IMR-90 (cell line): ENCODE data around the gene PPHLN1. TPM values are rescaled to one million over a fixed set of nuclear protein-coding genes. Genes with fewer than 3 reads are reported as not detected.

Experiments used
- ATAC-seq: fragments of 200-7000 bp; cut with Tn5 transposase; 2 replicates; pipeline ENCODE4 v1.9.1; 2020; ENCODE audit warnings: low read depth, mild to moderate bottlenecking, moderate library complexity
- BruUV-seq: library from RNA; stranded (reverse); fragments of 400-500 nt; replicated peaks from 2 replicates; lab custom pipeline; 2021; lab: Mats Ljungman, UMichigan
- CTCF ChIA-PET: fragments of 300-600 bp; formaldehyde crosslinking; extraction: SDS; loops from one replicate; lab custom pipeline; 2021; ENCODE audit warnings: antibody characterized with exemption; lab: Yijun Ruan, JAX
- POLR2A ChIA-PET: fragments of 300-600 bp; sonication (Branson Sonifier 250); formaldehyde crosslinking; loops from one replicate; lab custom pipeline; 2022; ENCODE audit warnings: antibody characterized with exemption; ENCODE audit not compliant: unreplicated experiment; lab: Charles Lee
- DNase-seq: peaks from one replicate; pipeline ENCODE4 v3.0.0; 2013
- H2AFZ ChIP-seq: replicated peaks from 2 replicates; pipeline ENCODE3; 2013; ENCODE audit warnings: low read length, mild to moderate bottlenecking; ENCODE audit not compliant: poor library complexity
- H2AK5ac ChIP-seq: 2 replicates; pipeline ENCODE4 v1.6.1; 2013; ENCODE audit warnings: low read depth, low read length, inconsistent platforms
- H2AK9ac ChIP-seq: replicated peaks from 2 replicates; pipeline ENCODE3; 2013; ENCODE audit warnings: mild to moderate bottlenecking, low read depth, low read length, moderate library complexity; ENCODE audit not compliant: poor library complexity
- H2BK120ac ChIP-seq: 2 replicates; pipeline ENCODE4 v1.6.1; 2013; ENCODE audit warnings: low read depth, low read length, inconsistent platforms
- H2BK15ac ChIP-seq: 3 replicates; pipeline ENCODE4 v1.6.1; 2013; ENCODE audit warnings: low read depth, low read length, inconsistent platforms
- H2BK20ac ChIP-seq: 2 replicates; pipeline ENCODE4 v1.6.1; 2013; ENCODE audit warnings: low read depth, mild to moderate bottlenecking, inconsistent platforms, low read length, moderate library complexity
- H2BK5ac ChIP-seq: 2 replicates; pipeline ENCODE4 v1.6.1; 2013; ENCODE audit warnings: mild to moderate bottlenecking, low read depth, low read length, inconsistent platforms; ENCODE audit not compliant: poor library complexity, severe bottlenecking
- H3K14ac ChIP-seq: replicated peaks from 2 replicates; pipeline ENCODE4 v1.6.1; 2013; ENCODE audit warnings: low read depth, low read length, inconsistent platforms
- H3K18ac ChIP-seq: 2 replicates; pipeline ENCODE4 v1.6.1; 2013; ENCODE audit warnings: low read depth, low read length, control low read depth
- H3K23ac ChIP-seq: 2 replicates; pipeline ENCODE4 v1.6.1; 2013; ENCODE audit warnings: low read depth, low read length, inconsistent platforms
- H3K27ac ChIP-seq: 2 replicates; pipeline ENCODE4 v1.5.1; 2013; ENCODE audit warnings: mild to moderate bottlenecking, control low read depth, low read length; ENCODE audit not compliant: insufficient read depth
- H3K27me3 ChIP-seq: 2 replicates; pipeline ENCODE4 v1.6.1; 2013; ENCODE audit warnings: low read length; ENCODE audit not compliant: control insufficient read depth, insufficient read depth
- H3K36me3 ChIP-seq: 2 replicates; pipeline ENCODE4 v1.6.1; 2013; ENCODE audit warnings: low read length, mixed read lengths; ENCODE audit not compliant: control insufficient read depth, insufficient read depth
- H3K4ac ChIP-seq: 2 replicates; pipeline ENCODE4 v1.6.1; 2013; ENCODE audit warnings: low read depth, low read length, inconsistent platforms
- H3K4me1 ChIP-seq: 2 replicates; pipeline ENCODE4 v1.6.1; 2013; ENCODE audit warnings: low read length, mixed read lengths; ENCODE audit not compliant: control insufficient read depth, insufficient read depth
- H3K4me2 ChIP-seq: 2 replicates; pipeline ENCODE4 v1.6.1; 2013; ENCODE audit warnings: low read depth, mild to moderate bottlenecking, control low read depth, low read length, moderate library complexity
- H3K4me3 ChIP-seq: 2 replicates; pipeline ENCODE4 v1.5.1; 2013; ENCODE audit warnings: low read depth, mild to moderate bottlenecking, control low read depth, low read length, moderate library complexity; ENCODE audit not compliant: insufficient read depth
- H3K56ac ChIP-seq: 2 replicates; pipeline ENCODE4 v1.6.1; 2013; ENCODE audit warnings: low read length, inconsistent platforms; ENCODE audit not compliant: insufficient read depth; ENCODE audit errors: extremely low read depth
- H3K79me1 ChIP-seq, 2 experiments: 2 replicates each; pipeline ENCODE4 v1.6.1; 2013; ENCODE audit warnings: low read length in 2 of 2, inconsistent platforms in 1 of 2, low read depth in 1 of 2
- H3K9ac ChIP-seq: 2 replicates; pipeline ENCODE4 v1.6.1; 2013; ENCODE audit warnings: low read depth, low read length, control low read depth
- H3K9me1 ChIP-seq: 2 replicates; pipeline ENCODE4 v1.6.1; 2013; ENCODE audit warnings: low read length, inconsistent platforms; ENCODE audit not compliant: insufficient read depth
- H3K9me3 ChIP-seq: 2 replicates; pipeline ENCODE4 v1.6.1; 2013; ENCODE audit warnings: low read length; ENCODE audit not compliant: control insufficient read depth, insufficient read depth
- H4K20me1 ChIP-seq: 2 replicates; pipeline ENCODE4 v1.6.1; 2013; ENCODE audit warnings: low read length, inconsistent platforms; ENCODE audit not compliant: insufficient read depth
- H4K5ac ChIP-seq: 2 replicates; pipeline ENCODE4 v1.6.1; 2013; ENCODE audit warnings: mild to moderate bottlenecking, low read depth, low read length, control low read depth
- H4K8ac ChIP-seq, 2 experiments: 2 replicates each; pipeline ENCODE4 v1.6.1; 2013; ENCODE audit warnings: low read depth in 2 of 2, low read length in 2 of 2, control low read depth in 1 of 2, inconsistent platforms in 1 of 2
- H4K91ac ChIP-seq: 2 replicates; pipeline ENCODE4 v1.6.1; 2013; ENCODE audit warnings: low read depth, low read length, inconsistent platforms; ENCODE audit not compliant: insufficient read depth
- BHLHE40 ChIP-seq: fragments of 150-350 bp; IDR thresholded peaks from 2 replicates; pipeline ENCODE4 v1.6.1; 2016; ENCODE audit warnings: mild to moderate bottlenecking, low read depth, low read length
- CEBPB ChIP-seq: IDR thresholded peaks from 2 replicates; pipeline ENCODE4 v1.6.1; 2012; ENCODE audit warnings: low read depth, low read length, improper control_type of control experiment
- CHD1 ChIP-seq: IDR thresholded peaks from 2 replicates; pipeline ENCODE4 v1.6.1; 2012; ENCODE audit warnings: low read depth, low read length, improper control_type of control experiment
- ELK1 ChIP-seq: fragments of 150-350 bp; IDR thresholded peaks from 2 replicates; pipeline ENCODE4 v1.6.1; 2016; ENCODE audit warnings: low read depth, mild to moderate bottlenecking, low read length, moderate library complexity, borderline replicate concordance
- FOS ChIP-seq: fragments of 150-350 bp; IDR thresholded peaks from 2 replicates; pipeline ENCODE4 v1.6.1; 2016; ENCODE audit warnings: low read depth, low read length
- MAFK ChIP-seq: IDR thresholded peaks from 2 replicates; pipeline ENCODE4 v1.6.1; 2012; ENCODE audit warnings: low read depth, low read length, improper control_type of control experiment
- MAZ ChIP-seq: IDR thresholded peaks from 2 replicates; pipeline ENCODE4 v1.6.1; 2012; ENCODE audit warnings: low read depth, mild to moderate bottlenecking, low read length, improper control_type of control experiment, moderate library complexity, borderline replicate concordance
- MXI1 ChIP-seq: IDR thresholded peaks from 2 replicates; pipeline ENCODE4 v1.6.1; 2012; ENCODE audit warnings: low read depth, mild to moderate bottlenecking, low read length, moderate library complexity, borderline replicate concordance
- NFE2L2 ChIP-seq: fragments of 150-350 bp; IDR thresholded peaks from 2 replicates; pipeline ENCODE4 v1.6.1; 2016; ENCODE audit warnings: low read depth, mild to moderate bottlenecking, low read length
- POLR2A ChIP-seq: IDR thresholded peaks from 2 replicates; pipeline ENCODE4 v1.6.1; 2012; ENCODE audit warnings: mild to moderate bottlenecking, low read depth, low read length
- RAD21 ChIP-seq: IDR thresholded peaks from 2 replicates; pipeline ENCODE4 v1.6.1; 2012; ENCODE audit warnings: low read length, improper control_type of control experiment
- RCOR1 ChIP-seq: IDR thresholded peaks from 2 replicates; pipeline ENCODE4 v1.6.1; 2012; ENCODE audit warnings: mild to moderate bottlenecking, low read length, improper control_type of control experiment; ENCODE audit not compliant: insufficient replicate concordance
- RFX5 ChIP-seq: IDR thresholded peaks from 2 replicates; pipeline ENCODE4 v1.8.0; 2012; ENCODE audit warnings: low read depth, mild to moderate bottlenecking, low read length, moderate library complexity
- SMC3 ChIP-seq: fragments of 150-350 bp; IDR thresholded peaks from 2 replicates; pipeline ENCODE4 v1.6.1; 2016; ENCODE audit warnings: low read depth, mild to moderate bottlenecking, antibody characterized with exemption, low read length, moderate library complexity
- WGBS, 2 experiments: methylation state at CpG; one replicate each; pipeline versions ENCODE4 v1.1.5 to v1.1.7; 2013; ENCODE audit warnings: missing lambda C conversion rate in 2 of 2; ENCODE audit not compliant: insufficient read length in 1 of 2; ENCODE audit errors: extremely low coverage in 2 of 2; 5-methylcytosine and 5-hydroxymethylcytosine counted together
- dilution Hi-C: fragments of 300-500 bp; cut with HindIII; formaldehyde crosslinking; loops from one replicate; pipeline ENCODE4 v1.14.3; 2018; ENCODE audit warnings: low sequenced_read_pairs; ENCODE audit not compliant: unreplicated experiment
- in situ Hi-C: fragments of 300-500 bp; cut with MboI; formaldehyde crosslinking; loops from 3 replicates; pipeline ENCODE4 v1.14.3; 2019; ENCODE audit warnings: low sequenced_read_pairs, inconsistent platforms, mixed read lengths
- intact Hi-C: fragments of 100-400 bp; cut with micrococcal nuclease; formaldehyde crosslinking; loops from 2 replicates; pipeline ENCODE4 v1.10.0; 2022
- polyA plus RNA-seq, 3 experiments: library from polyadenylated mRNA; depleted of rRNA; stranded (reverse); fragments of >200 nt; gene quantifications; 2 replicates each; pipeline ENCODE4 v1.2.3, GENCODE V29; 2012; ENCODE audit warnings: low replicate concordance in 1 of 3
- total RNA-seq: library from RNA; depleted of rRNA; stranded (reverse); fragments of >200 nt; gene quantifications from 2 replicates; pipeline ENCODE4 v1.2.3, GENCODE V29; 2012
- TF ChIP-seq, protein P1 (sequence below): conservative IDR thresholded peaks from 2 replicates; pipeline ENCODE4 v1.5.1; 2012; ENCODE audit warnings: mild to moderate bottlenecking, low read depth, low read length, improper control_type of control experiment
- TF ChIP-seq, protein P2 (sequence below): fragments of 150-350 bp; IDR thresholded peaks from 2 replicates; pipeline ENCODE4 v1.6.1; 2017; ENCODE audit warnings: mild to moderate bottlenecking, antibody characterized with exemption, low read length, low read depth

Gene PPHLN1
- total and polyA plus RNA-seq, 2 of the 4 experiments (the other 2 are of a cell fraction), result 50.7 to 54.3 TPM

DNA sequence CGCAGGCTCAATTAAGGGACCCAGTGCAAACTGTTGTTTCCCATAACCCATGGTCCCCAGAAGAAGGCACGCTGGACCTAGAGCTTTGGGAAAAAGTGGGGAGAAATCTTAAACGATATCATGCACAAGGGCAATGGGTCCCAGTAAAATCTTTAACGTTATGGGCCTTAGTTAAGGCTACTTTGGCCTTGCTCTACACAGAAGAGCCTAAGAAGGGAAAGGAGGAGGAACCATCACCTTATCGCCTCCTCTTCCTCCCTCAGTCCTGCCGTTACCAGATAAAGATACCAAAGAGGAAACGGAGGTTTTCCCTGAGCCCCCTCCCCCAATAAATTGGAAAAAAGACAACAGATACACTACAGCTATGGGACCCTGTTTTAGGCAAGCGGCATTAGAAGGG, 116.9 kb downstream of the PPHLN1 start:
- Histone ChIP-seq H3K4me3 (no peak overlapping the region), H4K5ac (no peak overlapping the region), H2AK5ac (no peak overlapping the region), H3K9ac (no peak overlapping the region), H3K27me3 (no peaks in the 10 kb centered on the region), H3K9me3 (0 out of 2 replicates have a peak, but pooled peaks cover 2% of the 10 kb centered on the region), H2BK15ac (no peak overlapping the region), H3K18ac (no peak overlapping the region), H3K23ac (no peak overlapping the region), H3K14ac (no peak overlapping the region), H3K4me1 (no peaks in the 10 kb centered on the region; the same call in 1 of the 2 replicates), H2AFZ (no peak overlapping the region), H4K8ac (no peak overlapping the region), H4K91ac (no peak overlapping the region), H3K79me1 (no peaks in the 10 kb centered on the region; a peak in 1 of 4 replicates), H2BK5ac (no peak overlapping the region), H3K27ac (no peak overlapping the region), H3K36me3 (peaks cover 19% of the 10 kb centered on the region), H2BK120ac (no peak overlapping the region), H3K4me2 (no peak overlapping the region), H4K20me1 (no peaks in the 10 kb centered on the region), H3K56ac (no peak overlapping the region), H2AK9ac (no peak overlapping the region), H3K9me1 (no peaks in the 10 kb centered on the region), H2BK20ac (no peak overlapping the region), H3K4ac (no peak overlapping the region)
- POLR2A ChIA-PET, result no interaction called here
- CTCF ChIA-PET, result no interaction called here
- DNase-seq (no peak), ATAC-seq (no peak)
- intact Hi-C loops, result no loop called here
- in situ Hi-C loops, result no loop called here
- TF ChIP-seq CEBPB, result no peak
- no peak for TF ChIP-seq POLR2A
- TF ChIP-seq ELK1, result no peak
- TF ChIP-seq, protein P1, sequence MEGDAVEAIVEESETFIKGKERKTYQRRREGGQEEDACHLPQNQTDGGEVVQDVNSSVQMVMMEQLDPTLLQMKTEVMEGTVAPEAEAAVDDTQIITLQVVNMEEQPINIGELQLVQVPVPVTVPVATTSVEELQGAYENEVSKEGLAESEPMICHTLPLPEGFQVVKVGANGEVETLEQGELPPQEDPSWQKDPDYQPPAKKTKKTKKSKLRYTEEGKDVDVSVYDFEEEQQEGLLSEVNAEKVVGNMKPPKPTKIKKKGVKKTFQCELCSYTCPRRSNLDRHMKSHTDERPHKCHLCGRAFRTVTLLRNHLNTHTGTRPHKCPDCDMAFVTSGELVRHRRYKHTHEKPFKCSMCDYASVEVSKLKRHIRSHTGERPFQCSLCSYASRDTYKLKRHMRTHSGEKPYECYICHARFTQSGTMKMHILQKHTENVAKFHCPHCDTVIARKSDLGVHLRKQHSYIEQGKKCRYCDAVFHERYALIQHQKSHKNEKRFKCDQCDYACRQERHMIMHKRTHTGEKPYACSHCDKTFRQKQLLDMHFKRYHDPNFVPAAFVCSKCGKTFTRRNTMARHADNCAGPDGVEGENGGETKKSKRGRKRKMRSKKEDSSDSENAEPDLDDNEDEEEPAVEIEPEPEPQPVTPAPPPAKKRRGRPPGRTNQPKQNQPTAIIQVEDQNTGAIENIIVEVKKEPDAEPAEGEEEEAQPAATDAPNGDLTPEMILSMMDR, result no peak
- no peak for TF ChIP-seq MAZ
- no peak for TF ChIP-seq BHLHE40
- TF ChIP-seq FOS, result no peak
- TF ChIP-seq RAD21, result no peak
- TF ChIP-seq MXI1, result no peak
- no peak for TF ChIP-seq MAFK
- TF ChIP-seq, protein P2, sequence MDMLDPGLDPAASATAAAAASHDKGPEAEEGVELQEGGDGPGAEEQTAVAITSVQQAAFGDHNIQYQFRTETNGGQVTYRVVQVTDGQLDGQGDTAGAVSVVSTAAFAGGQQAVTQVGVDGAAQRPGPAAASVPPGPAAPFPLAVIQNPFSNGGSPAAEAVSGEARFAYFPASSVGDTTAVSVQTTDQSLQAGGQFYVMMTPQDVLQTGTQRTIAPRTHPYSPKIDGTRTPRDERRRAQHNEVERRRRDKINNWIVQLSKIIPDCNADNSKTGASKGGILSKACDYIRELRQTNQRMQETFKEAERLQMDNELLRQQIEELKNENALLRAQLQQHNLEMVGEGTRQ, result no peak
- no peak for TF ChIP-seq CHD1
- TF ChIP-seq SMC3, result no peak
- no peak for TF ChIP-seq NFE2L2
- TF ChIP-seq RFX5, result no peak
- no peak for TF ChIP-seq RCOR1
- dilution Hi-C loops, result no loop called here
- WGBS, 2 experiments, result no CpG with 5 or more reads among the region's 8 CpGs
- BruUV-seq, result no TSS peak
